SK-N-SH treated with all-trans-retinoic acid at 6 μM for 48 hours (cell line): Measurements from ENCODE around the gene ZBTB40.

Experiments
- ATAC-seq: fragments of 200-7000 bp; cut with Tn5 transposase; 3 replicates; pipeline ENCODE4 v1.9.1; 2020; ENCODE audit warnings: mild to moderate bottlenecking, moderate library complexity
- ARNTL ChIP-seq: fragments of 450-650 bp; formaldehyde crosslinking; IDR thresholded peaks from 2 replicates; pipeline ENCODE4 v1.5.0; 2020; ENCODE audit warnings: low read depth, mild to moderate bottlenecking, moderate library complexity, borderline replicate concordance
- BACH2 ChIP-seq: fragments of 250-450 bp; sonication (Bioruptor Pico); IDR thresholded peaks from 2 replicates; pipeline ENCODE4 v1.9.0; 2021; ENCODE audit warnings: mild to moderate bottlenecking, borderline replicate concordance
- CSDC2 ChIP-seq: fragments of 250-450 bp; sonication (Bioruptor Pico); IDR thresholded peaks from 2 replicates; pipeline ENCODE4 v1.5.0; 2020; ENCODE audit warnings: mild to moderate bottlenecking, moderate library complexity
- ESRRG ChIP-seq: fragments of 250-450 bp; sonication (Bioruptor Pico); IDR thresholded peaks from 2 replicates; pipeline ENCODE4 v1.6.1; 2021; ENCODE audit warnings: mild to moderate bottlenecking
- GLIS3 ChIP-seq: fragments of 250-450 bp; sonication (Bioruptor Pico); IDR thresholded peaks from 2 replicates; pipeline ENCODE4 v1.5.0; 2020; ENCODE audit warnings: mild to moderate bottlenecking, moderate library complexity
- OSR1 ChIP-seq: fragments of 250-450 bp; sonication (Bioruptor Pico); IDR thresholded peaks from 2 replicates; pipeline ENCODE4 v1.8.0; 2022; ENCODE audit warnings: moderate library complexity, mild to moderate bottlenecking, inconsistent platforms
- PPARA ChIP-seq: fragments of 250-450 bp; sonication (Bioruptor Pico); IDR thresholded peaks from 2 replicates; pipeline ENCODE4 v1.5.0; 2020; ENCODE audit warnings: mild to moderate bottlenecking, borderline replicate concordance
- RARB ChIP-seq: fragments of 250-450 bp; sonication (Bioruptor Pico); IDR thresholded peaks from 2 replicates; pipeline ENCODE4 v1.8.0; 2021; ENCODE audit warnings: mild to moderate bottlenecking, moderate library complexity
- SNAI2 ChIP-seq: fragments of 250-450 bp; sonication (Bioruptor Pico); IDR thresholded peaks from 2 replicates; pipeline ENCODE4 v1.5.0; 2020; ENCODE audit warnings: mild to moderate bottlenecking, moderate library complexity
- TCF4 ChIP-seq: fragments of 250-450 bp; sonication (Bioruptor Pico); IDR thresholded peaks from 2 replicates; pipeline ENCODE4 v1.8.0; 2021; ENCODE audit warnings: mild to moderate bottlenecking, moderate library complexity, borderline replicate concordance
- ZC3H10 ChIP-seq: fragments of 250-450 bp; sonication (Bioruptor Pico); IDR thresholded peaks from 2 replicates; pipeline ENCODE4 v1.5.1; 2021; ENCODE audit warnings: mild to moderate bottlenecking, moderate library complexity
- ZFP3 ChIP-seq: fragments of 250-450 bp; sonication (Bioruptor Pico); IDR thresholded peaks from 2 replicates; pipeline ENCODE4 v1.5.0; 2020; ENCODE audit warnings: mild to moderate bottlenecking, moderate library complexity
- ZFP30 ChIP-seq: fragments of 450-650 bp; formaldehyde crosslinking; IDR thresholded peaks from 2 replicates; pipeline ENCODE4 v1.5.0; 2022; ENCODE audit warnings: mild to moderate bottlenecking, moderate library complexity
- ZNF565 ChIP-seq: fragments of 450-650 bp; formaldehyde crosslinking; conservative IDR thresholded peaks from 2 replicates; pipeline ENCODE4 v1.5.0; 2020; ENCODE audit warnings: low read depth, mild to moderate bottlenecking, moderate library complexity
- ZNF70 ChIP-seq: fragments of 450-650 bp; formaldehyde crosslinking; IDR thresholded peaks from 2 replicates; pipeline ENCODE4 v1.5.0; 2020; ENCODE audit warnings: mild to moderate bottlenecking, moderate library complexity
- ZNF8 ChIP-seq: fragments of 450-650 bp; formaldehyde crosslinking; IDR thresholded peaks from 2 replicates; pipeline ENCODE4 v1.5.0; 2020; ENCODE audit warnings: mild to moderate bottlenecking, moderate library complexity
- TF ChIP-seq, protein P1 (sequence below): fragments of 250-450 bp; sonication (Bioruptor Pico); IDR thresholded peaks from 2 replicates; pipeline ENCODE4 v1.5.0; 2020; ENCODE audit warnings: mild to moderate bottlenecking, moderate library complexity
- TF ChIP-seq, protein P2 (sequence below): fragments of 250-450 bp; sonication (Bioruptor Pico); IDR thresholded peaks from 2 replicates; pipeline ENCODE4 v1.8.0; 2021; ENCODE audit warnings: low read depth, mild to moderate bottlenecking, moderate library complexity, borderline replicate concordance
- TF ChIP-seq, protein P3 (sequence below): fragments of 250-450 bp; sonication (Bioruptor Pico); IDR thresholded peaks from 2 replicates; pipeline ENCODE4 v1.5.1; 2021; ENCODE audit warnings: mild to moderate bottlenecking, moderate library complexity
- TF ChIP-seq, protein P4 (sequence below): fragments of 250-450 bp; sonication (Bioruptor Pico); IDR thresholded peaks from 2 replicates; pipeline ENCODE4 v1.5.1; 2020; ENCODE audit warnings: low read depth, mild to moderate bottlenecking, moderate library complexity
- TF ChIP-seq, protein P5 (sequence below): fragments of 250-450 bp; sonication (Bioruptor Pico); IDR thresholded peaks from 2 replicates; pipeline ENCODE4 v1.8.0; 2020; ENCODE audit warnings: mild to moderate bottlenecking, moderate library complexity, borderline replicate concordance

ZBTB40 gene

DNA sequence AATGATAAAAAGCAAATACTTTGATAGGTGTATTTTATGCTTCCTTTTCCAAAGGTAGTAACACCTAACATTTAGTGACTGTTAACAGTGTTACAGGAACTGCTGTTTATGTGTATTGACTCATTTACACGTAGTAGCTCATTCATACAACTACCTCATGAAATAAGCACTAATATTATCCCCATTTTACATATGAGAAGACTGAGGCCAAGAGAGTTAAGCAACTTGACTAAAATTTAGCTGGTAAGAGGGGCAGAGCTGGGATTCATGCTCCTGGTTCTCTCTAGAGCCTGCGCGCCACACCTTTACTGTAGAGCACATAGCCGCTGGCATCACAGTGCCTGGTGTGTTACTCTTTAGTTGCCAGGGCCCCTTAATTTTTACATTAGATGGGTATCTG is 11.3 kb downstream of the ZBTB40 start:
- TF ChIP-seq ESRRG (CRISPR knock-in tag), result no peak
- no peak for TF ChIP-seq ARNTL (CRISPR knock-in tag)
- TF ChIP-seq ZFP30, result no peak
- TF ChIP-seq, all 23 proteins: peak for 0
- ATAC-seq, result no peak

DNA sequence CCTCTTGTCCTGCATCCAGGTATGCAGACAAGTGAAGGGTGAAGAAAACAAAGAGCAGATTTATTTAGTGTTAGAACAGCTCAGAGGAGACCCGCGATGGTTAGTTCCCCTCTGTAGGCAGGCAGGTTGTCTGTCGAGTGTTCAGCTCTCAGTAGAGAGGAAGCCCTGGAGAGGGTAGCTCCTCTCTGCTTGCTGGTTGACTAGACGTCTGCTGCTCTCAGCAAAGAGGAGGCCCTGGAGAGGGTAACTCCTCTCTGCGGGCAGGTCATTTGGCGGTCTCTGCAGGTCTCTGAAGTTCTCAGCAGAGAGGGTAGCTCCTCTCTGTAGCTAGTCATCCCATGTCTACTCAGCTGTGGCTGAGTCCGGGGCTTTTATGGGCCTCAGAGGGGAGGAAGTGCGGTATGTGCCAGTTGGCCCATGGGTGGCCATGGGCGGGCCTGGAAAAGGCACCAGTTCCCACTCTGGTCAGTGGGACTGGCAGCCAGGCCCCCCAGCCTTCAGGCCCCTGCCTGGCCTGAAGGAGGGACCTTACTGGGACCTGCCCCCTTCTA is 13.4 kb downstream of the ZBTB40 start:
- TF ChIP-seq, protein P1, sequence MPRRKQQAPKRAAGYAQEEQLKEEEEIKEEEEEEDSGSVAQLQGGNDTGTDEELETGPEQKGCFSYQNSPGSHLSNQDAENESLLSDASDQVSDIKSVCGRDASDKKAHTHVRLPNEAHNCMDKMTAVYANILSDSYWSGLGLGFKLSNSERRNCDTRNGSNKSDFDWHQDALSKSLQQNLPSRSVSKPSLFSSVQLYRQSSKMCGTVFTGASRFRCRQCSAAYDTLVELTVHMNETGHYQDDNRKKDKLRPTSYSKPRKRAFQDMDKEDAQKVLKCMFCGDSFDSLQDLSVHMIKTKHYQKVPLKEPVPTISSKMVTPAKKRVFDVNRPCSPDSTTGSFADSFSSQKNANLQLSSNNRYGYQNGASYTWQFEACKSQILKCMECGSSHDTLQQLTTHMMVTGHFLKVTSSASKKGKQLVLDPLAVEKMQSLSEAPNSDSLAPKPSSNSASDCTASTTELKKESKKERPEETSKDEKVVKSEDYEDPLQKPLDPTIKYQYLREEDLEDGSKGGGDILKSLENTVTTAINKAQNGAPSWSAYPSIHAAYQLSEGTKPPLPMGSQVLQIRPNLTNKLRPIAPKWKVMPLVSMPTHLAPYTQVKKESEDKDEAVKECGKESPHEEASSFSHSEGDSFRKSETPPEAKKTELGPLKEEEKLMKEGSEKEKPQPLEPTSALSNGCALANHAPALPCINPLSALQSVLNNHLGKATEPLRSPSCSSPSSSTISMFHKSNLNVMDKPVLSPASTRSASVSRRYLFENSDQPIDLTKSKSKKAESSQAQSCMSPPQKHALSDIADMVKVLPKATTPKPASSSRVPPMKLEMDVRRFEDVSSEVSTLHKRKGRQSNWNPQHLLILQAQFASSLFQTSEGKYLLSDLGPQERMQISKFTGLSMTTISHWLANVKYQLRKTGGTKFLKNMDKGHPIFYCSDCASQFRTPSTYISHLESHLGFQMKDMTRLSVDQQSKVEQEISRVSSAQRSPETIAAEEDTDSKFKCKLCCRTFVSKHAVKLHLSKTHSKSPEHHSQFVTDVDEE (CRISPR knock-in tag), result no peak
- TF ChIP-seq RARB (CRISPR knock-in tag) (no peak), BACH2 (no peak), ZNF8 (CRISPR knock-in tag) (no peak), TCF4 (CRISPR knock-in tag) (no peak), ZNF565 (CRISPR knock-in tag) (no peak), ZFP30 (no peak), CSDC2 (CRISPR knock-in tag) (no peak)
- TF ChIP-seq, protein P2, sequence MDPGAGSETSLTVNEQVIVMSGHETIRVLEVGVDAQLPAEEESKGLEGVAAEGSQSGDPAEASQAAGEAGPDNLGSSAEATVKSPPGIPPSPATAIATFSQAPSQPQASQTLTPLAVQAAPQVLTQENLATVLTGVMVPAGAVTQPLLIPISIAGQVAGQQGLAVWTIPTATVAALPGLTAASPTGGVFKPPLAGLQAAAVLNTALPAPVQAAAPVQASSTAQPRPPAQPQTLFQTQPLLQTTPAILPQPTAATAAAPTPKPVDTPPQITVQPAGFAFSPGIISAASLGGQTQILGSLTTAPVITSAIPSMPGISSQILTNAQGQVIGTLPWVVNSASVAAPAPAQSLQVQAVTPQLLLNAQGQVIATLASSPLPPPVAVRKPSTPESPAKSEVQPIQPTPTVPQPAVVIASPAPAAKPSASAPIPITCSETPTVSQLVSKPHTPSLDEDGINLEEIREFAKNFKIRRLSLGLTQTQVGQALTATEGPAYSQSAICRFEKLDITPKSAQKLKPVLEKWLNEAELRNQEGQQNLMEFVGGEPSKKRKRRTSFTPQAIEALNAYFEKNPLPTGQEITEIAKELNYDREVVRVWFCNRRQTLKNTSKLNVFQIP (CRISPR knock-in tag), result no peak
- TF ChIP-seq, protein P3, sequence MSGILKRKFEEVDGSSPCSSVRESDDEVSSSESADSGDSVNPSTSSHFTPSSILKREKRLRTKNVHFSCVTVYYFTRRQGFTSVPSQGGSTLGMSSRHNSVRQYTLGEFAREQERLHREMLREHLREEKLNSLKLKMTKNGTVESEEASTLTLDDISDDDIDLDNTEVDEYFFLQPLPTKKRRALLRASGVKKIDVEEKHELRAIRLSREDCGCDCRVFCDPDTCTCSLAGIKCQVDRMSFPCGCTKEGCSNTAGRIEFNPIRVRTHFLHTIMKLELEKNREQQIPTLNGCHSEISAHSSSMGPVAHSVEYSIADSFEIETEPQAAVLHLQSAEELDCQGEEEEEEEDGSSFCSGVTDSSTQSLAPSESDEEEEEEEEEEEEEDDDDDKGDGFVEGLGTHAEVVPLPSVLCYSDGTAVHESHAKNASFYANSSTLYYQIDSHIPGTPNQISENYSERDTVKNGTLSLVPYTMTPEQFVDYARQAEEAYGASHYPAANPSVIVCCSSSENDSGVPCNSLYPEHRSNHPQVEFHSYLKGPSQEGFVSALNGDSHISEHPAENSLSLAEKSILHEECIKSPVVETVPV, result no peak
- ATAC-seq, result no peak

DNA sequence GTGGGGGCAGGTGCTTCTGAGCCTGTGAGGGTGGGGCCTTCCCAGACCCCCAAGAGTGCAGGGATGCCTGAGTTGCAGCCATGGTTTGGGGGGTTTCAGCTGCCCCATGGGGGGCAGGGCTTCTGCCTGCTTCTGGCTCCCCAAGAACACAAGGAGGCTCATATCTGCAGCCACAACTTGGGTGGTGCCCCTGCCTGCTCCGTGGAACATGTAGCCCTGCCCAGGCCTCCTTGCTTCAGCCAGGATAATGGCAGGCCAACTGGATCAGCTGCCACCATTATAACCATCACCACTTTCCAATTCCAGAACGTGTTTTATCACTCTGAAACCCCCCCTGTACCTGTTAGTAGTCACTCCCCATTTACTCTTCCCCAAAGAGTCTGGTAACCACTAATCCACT is 14.0 kb downstream of the ZBTB40 start:
- TF ChIP-seq ZC3H10 (CRISPR knock-in tag) (no peak), ZNF70 (CRISPR knock-in tag) (no peak), ZFP30 (no peak), ZNF8 (CRISPR knock-in tag) (no peak), GLIS3 (CRISPR knock-in tag) (no peak), TCF4 (CRISPR knock-in tag) (no peak), ZNF565 (CRISPR knock-in tag) (no peak), ZFP3 (no peak), OSR1 (CRISPR knock-in tag) (no peak), RARB (CRISPR knock-in tag) (no peak), PPARA (CRISPR knock-in tag) (no peak)
- TF ChIP-seq, protein P4, sequence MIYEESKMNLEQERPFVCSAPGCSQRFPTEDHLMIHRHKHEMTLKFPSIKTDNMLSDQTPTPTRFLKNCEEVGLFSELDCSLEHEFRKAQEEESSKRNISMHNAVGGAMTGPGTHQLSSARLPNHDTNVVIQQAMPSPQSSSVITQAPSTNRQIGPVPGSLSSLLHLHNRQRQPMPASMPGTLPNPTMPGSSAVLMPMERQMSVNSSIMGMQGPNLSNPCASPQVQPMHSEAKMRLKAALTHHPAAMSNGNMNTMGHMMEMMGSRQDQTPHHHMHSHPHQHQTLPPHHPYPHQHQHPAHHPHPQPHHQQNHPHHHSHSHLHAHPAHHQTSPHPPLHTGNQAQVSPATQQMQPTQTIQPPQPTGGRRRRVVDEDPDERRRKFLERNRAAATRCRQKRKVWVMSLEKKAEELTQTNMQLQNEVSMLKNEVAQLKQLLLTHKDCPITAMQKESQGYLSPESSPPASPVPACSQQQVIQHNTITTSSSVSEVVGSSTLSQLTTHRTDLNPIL, result no peak
- TF ChIP-seq, all 23 proteins: peak for 0
- no peak for ATAC-seq

DNA sequence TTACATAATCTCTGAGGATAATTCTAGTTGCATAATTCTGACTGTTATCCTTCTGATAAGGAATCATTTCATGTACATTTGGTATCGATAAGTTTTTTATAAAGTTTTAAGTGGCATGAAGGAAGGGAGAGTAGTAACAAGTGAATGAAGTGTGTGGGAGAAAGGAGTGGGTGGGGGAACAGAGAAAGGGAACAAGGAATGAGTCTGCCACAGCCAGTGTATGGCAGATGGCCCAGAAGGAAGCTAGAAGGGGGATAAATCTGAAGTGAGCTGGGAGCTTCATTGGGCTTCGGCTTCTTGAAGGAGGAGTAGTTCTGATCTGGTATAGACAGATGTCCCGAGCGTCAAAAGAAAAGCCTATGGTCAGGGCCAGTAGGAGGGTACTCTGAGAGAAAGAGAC is 18.6 kb downstream of the ZBTB40 start:
- TF ChIP-seq, protein P5, sequence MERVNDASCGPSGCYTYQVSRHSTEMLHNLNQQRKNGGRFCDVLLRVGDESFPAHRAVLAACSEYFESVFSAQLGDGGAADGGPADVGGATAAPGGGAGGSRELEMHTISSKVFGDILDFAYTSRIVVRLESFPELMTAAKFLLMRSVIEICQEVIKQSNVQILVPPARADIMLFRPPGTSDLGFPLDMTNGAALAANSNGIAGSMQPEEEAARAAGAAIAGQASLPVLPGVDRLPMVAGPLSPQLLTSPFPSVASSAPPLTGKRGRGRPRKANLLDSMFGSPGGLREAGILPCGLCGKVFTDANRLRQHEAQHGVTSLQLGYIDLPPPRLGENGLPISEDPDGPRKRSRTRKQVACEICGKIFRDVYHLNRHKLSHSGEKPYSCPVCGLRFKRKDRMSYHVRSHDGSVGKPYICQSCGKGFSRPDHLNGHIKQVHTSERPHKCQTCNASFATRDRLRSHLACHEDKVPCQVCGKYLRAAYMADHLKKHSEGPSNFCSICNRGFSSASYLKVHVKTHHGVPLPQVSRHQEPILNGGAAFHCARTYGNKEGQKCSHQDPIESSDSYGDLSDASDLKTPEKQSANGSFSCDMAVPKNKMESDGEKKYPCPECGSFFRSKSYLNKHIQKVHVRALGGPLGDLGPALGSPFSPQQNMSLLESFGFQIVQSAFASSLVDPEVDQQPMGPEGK (CRISPR knock-in tag), result no peak
- TF ChIP-seq ZFP30 (no peak), RARB (CRISPR knock-in tag) (no peak), CSDC2 (CRISPR knock-in tag) (no peak), ZNF70 (CRISPR knock-in tag) (no peak), BACH2 (no peak), ZFP3 (no peak), ZNF8 (CRISPR knock-in tag) (no peak), SNAI2 (CRISPR knock-in tag) (no peak), ZNF565 (CRISPR knock-in tag) (no peak), OSR1 (CRISPR knock-in tag) (no peak)
- TF ChIP-seq, protein P2 (CRISPR knock-in tag), result no peak
- ATAC-seq, result no peak
